ENCODE data around the gene AFAP1.
A peak's percentile ranks its signal among the peaks of the same experiment; 100 is the strongest.

Gene AFAP1

DNA sequence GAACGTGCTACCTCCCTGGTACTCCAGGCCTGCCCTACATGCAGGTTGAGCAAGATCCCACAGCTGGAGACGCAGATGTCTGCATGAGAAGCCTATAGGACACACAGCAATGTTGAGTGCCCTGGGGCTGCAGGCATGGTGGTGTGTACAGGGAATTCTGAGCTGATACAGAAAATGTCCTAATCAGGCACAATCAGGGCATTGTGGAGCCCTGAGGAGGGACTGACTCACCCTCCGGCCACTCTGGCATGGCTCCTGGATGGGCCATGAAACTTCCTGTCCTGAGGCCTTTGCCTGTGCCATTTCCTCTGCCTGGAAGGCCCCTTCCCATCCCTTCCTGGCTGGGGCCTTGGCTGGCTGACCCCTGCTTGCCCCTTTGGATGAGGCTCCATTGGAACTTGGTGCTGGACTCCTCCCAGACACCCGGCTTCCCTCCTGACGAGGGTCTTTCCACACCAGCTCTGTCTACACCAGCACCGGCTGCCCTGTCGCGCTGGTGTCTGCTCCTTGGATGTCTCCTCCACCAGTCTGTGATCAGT is 16.7 kb upstream of the AFAP1 start:
- Histone ChIP-seq H3K4me3 (no peak overlapping the region), H3K27ac (peak overlapping the region in 1 of 2 donors; percentile 55)
- no peak for DNase-seq (ENCODE audit: low spot score)
- TF ChIP-seq CTCF (IDR thresholded peaks at IDR 0.05): no peak

DNA sequence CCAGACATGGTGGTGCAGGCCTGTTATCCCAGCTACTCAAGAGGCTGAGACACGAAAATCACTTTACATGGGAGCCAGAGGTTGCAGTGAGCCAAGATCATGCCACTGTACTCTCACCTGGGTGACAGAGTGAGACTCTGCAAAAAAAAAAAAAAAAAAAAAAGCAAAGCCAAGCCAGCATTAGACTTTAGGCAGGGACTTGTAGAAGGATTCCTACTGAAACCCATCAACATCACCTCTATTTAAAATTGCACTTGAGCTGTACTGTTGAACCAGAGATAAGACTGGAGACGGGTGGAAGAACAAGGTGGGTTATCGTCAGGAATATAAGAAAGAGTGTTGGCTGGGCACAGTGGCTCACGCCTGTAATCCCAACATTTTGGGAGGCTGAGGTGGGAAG is 15.7 kb upstream of the AFAP1 start:
- H3K27ac ChIP-seq: no peak overlapping the region

DNA sequence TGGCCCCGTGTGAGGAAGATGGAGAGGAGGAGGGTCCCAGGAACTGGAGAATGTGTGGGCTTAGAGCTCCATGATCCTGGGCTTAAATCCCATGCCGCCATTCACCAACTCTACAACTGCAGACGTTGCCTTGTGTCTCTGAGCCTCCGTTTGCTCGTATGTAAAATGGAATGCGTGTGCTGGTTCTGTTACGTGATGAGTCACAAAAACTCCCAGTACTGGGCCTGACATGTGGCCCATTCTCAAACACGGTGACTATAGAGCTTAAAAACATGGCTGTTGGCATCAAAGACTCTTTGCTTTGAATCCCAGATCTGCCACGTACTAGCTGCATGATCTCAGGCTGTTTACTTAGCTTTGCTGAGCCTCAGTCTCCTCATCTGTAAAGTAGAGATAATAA is 13.0 kb upstream of the AFAP1 start:
- TF ChIP-seq CTCF (IDR thresholded peaks at IDR 0.05): no peak
- no peak for DNase-seq (ENCODE audit: low spot score)
- Histone ChIP-seq H3K27ac (no peak overlapping the region), H3K4me3 (no peak overlapping the region)

More for the DNA sequence above, 15.7 kb upstream of the AFAP1 start:
- H3K4me3 ChIP-seq: no peak overlapping the region
- no peak for DNase-seq (ENCODE audit: low spot score)
- no peak for TF ChIP-seq CTCF (IDR thresholded peaks at IDR 0.05)

DNA sequence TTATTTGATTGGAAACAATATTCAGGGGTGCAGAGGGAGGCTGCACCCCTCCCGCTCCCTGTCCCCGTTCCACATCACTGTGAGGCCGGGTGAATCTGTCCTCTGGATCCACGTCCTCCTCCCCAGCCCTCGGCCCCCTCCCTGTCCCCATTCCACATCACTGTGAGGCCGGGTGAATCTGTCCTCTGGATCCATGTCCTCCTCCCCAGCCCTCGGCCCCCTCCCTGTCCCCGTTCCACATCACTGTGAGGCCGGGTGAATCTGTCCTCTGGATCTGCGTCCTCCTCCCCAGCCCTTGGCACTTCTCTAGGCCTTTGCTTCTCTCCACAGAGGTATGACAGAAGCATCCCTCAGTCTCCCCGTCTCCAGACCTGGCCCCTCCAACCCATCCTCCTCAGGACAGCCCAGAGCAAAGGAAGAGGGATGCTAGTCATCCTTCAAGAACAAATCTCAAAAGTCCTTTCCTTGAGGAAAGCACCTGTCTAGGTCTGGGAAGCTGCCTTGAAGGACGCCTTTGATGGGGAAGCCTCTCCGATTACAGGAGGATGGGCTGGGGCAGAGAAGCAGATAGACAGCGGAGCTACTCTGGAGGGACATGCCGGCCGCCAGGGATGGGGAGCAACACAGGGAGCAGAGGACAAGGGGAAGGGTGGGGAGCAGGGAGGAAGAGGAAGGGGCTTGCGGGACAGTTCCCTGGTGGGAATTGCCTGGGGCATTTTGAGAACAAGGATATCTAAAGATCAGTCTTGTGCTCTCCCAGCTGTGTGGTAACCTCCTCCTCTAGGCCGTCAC is 10.8 kb upstream of the AFAP1 start:
- no peak overlapping the region for H3K27ac ChIP-seq
- DNase-seq (ENCODE audit: low spot score): no peak
- H3K4me3 ChIP-seq: no peak overlapping the region
- TF ChIP-seq CTCF (IDR thresholded peaks at IDR 0.05): no peak

DNA sequence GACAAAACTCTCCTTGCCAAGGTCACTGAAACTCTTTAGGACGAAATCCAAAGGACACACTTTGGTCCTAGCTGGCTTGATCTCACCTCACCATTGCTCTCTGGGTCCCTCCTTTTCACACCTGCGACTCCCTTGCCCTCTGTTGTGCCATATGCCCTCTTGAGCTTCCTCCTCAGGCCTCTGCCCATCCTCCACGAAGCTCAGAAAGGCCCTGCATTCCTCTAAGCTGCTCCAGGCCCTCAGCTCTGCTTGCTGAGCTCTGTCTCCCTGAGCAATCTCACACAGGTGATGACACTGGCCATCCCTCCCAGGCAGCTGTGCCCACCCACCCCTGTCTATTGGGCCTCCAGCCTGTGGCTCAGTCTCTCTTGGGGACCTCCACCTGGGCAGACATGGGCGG is 10.1 kb upstream of the AFAP1 start:
- no peak for DNase-seq (ENCODE audit: low spot score)
- H3K27ac ChIP-seq: no peak overlapping the region
- no peak for TF ChIP-seq CTCF (IDR thresholded peaks at IDR 0.05)

GRCh38 chr4:7947927-7948326 is 8.3 kb upstream of the AFAP1 start:
- no peak for TF ChIP-seq CTCF (IDR thresholded peaks at IDR 0.05)
- Histone ChIP-seq H3K27ac (no peak overlapping the region), H3K4me3 (no peak overlapping the region)
- DNase-seq (ENCODE audit: low spot score): no peak

More for the DNA sequence above, 10.1 kb upstream of the AFAP1 start:
- H3K4me3 ChIP-seq: no peak overlapping the region
